Measurements from ENCODE around the gene BCO1.

The BCO1 gene

DNA sequence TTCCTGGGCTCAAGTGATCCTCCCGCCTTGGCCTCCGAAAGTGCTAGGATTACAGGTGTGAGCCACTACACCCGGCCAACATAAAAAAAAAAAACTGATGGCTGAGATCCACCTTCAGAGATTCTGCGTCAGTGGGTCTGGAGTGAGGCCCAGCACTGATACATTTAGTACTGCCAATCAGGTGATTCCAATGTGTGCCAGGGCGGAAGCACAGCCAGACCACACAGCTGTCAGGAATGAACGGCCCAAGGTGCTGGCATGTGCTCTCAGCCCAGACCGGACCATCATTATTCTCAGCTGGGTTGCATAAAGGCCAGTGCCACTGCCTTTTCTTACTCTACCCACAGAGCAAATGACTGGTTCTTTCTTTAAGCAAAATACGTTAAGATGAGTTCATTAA, 1.2 kb upstream of the BCO1 start:
- no peak for DNase-seq

DNA sequence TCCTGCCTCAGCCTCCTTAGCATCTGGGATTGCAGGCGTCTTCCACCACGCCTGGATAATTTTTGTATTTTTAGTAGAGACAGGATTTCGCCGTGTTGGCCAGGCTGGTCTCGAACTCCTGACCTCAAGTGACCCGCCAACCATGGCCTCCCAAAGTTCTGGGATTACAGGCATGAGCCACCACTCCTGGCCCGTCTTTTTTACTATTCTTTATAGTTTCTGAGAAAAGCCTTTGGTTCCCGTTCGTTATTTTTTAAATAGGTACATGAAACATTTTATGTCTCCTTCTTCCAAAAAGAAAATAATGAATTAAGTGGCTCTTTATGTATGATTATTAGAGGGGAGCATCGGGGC, 570 bp upstream of the BCO1 start:
- no peak for DNase-seq

DNA sequence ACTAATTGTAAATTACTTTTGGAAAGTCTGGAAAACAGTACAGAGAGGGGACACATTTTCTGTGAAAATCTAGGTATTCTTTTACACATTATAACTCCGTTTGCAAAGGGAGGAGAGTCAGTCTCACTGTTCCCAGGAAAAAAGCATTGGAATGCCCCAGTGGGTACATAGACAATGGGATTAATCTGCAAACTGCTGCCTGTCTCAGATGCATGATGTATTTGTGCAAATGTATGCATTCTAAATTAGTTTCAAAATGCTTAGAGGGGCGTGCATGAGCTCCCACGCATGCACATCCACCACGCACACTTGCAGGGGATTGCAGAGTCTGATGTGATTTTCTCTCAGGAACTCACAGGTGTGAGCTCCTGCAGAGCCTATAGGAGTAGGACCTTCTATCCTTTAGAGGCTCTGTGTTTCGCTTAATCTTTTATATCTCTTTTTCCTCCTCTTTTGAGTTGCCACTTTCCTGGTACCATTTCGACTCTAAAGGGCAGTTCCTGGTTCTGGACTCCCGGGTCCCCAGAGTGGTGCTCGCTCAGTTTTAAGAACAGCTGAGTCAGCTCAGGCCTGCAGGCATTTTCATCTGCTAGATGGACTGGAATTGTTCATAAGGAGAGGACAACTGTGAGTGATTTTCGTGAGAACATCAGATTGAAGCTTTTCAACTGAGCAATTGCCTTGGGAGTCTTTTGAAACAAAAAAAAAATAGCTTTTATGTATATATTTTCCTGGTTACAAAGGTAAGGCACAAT, 1.1 kb downstream of the BCO1 start:
- DNase-seq: no peak

DNA sequence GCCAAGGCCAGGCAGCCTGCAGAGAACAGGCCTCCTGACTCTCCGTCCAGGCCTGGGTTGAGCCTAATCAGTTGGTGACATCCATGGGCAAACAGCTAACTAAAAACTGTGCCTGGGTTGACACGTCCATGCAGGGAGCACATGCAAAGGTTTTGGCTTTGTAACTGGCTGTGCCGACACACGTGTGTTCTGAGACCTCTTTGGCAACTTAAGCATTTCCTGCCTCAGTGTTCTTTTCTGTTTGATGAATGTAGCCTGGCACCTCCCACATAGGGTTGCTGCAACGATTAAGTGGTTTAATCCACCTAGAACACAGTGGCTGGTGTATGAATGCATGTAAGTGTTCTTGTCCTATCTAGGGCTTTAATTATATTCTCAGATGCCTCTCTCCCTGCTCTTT, 3.2 kb downstream of the BCO1 start:
- DNase-seq: no peak

DNA sequence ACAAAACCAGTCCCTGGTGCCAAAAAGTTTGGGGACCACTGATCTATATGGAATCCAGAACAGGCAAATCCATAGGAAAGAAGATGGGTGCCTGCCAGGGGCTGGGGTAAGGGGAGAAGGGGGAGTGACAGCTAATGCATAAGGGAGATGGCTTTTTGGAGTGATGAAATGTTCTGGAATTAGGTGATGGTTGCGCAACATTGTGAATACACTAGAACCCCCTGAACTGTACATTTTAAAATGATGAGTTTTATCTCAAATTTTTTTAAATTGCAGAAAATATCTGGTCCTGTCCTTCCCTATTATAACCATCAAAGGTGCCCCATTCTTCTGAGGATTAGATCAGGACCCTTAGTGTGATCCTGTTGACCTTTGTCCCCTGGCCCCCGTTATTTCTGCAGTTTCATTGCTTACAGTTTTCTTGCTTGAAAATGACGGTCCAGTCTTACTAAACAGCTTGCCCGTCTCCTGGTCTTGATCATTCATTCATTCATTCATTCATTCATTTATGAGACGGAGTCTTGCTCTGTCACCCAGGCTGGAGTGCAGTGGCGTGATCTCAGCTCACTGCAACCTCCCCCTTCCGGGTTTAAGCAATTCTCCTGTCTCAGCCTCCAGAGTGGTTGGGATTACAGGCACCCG, 4.6 kb downstream of the BCO1 start:
- DNase-seq: no peak

DNA sequence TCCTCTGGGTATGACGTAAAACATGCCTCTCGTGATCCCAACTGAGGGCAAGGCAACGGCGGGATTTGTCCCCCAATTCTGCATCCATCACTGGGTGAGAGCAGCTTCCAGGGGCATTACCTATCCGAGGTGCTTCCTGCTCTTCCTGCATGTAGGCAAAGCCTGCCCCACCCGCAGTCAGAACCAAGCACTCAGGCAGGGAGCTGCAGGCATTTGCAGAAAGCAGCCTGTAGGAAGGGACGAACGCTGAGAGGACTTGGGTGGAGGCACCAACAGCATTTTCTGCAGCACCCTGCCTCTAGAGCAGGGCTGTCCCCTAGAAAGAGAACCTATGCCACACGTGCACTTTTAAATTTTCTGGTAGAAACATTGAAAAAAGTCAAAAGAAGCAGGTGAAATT, 5.5 kb downstream of the BCO1 start:
- no peak for DNase-seq

DNA sequence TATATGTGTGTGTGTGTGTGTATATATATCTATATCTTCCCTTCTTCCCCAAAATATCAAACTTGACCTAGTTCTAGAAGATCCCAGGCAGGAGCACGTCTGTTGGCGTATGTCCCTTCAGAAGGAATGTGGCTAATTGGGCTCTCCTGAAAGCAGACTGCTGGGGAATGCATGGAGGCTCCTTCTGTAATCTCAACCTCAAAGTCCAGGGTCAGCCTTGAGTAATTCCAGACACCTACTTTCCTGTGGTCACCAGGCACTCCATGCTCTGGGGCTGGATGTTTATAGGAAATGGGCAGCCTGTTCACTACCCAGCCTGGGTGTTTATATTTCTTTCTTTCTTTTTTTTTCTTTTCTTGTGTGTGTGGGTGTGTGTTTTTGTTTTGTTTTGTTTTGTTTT, 13.4 kb downstream of the BCO1 start:
- DNase-seq: no peak

DNA sequence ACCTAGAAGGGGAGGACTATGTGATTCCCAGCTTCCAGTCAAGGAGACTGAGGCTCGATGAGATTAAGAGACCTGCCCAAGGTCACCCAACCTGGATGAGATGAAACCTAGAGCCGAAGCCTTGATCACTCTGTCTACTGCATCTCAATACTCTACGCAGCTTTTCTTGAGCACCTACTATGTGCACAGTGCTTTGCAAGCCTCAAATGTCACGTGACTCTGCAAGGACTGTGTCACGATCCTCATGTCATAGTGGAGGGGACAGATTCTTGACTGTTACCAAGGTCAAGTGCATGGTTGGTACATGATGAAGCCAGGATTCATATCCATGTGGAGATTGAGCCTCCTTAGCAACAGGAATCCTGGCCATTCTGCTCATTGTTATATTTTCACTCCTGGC, 14.7 kb downstream of the BCO1 start:
- no peak for DNase-seq

DNA sequence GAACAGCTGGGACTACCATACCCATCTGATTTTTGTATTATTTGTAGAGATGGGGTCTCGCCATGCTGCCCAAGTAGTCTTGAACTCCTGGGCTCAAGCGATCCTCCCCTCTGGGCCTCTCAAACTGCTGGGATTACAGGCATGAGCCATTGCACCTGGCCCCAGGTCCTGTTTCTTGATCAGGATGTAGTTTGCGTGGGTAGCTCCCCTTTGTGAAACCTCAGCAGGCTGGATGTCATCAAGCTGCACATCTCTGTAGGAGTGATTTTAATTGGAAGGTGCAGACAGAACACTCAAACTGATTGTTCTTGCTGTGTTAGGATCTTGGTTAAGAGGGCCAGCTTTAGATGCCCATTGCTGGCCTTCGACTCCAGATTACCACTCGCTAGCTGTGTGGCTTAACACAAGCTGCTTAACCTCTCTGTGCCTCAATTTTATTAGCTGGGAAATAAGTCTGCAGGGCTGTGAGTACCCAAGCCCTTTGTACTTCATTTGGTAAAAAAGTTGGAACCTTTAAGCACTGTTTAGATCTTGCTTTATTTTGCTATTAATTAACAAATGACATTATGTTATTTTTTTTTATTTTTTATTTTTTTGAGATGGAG, 16.5 kb downstream of the BCO1 start:
- DNase-seq: no peak

DNA sequence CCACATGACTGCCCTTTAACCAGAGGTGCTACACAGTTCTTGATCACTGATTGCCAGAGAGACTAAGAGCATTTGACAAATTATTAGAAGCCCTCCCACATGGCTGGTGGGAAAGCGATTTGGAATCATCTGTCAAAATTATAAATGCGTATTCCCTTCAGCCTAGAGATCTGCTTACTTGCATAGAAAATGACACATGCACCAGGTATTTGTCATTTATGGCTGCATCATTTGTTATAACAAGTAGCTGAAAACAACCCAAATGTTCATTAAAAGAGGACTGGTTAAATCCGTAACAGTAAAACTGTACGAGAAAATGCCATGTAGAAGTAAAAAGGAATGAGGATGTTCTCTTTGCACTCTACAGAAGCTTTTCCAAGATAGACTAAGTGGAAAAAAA, 21.4 kb downstream of the BCO1 start:
- DNase-seq: no peak

DNA sequence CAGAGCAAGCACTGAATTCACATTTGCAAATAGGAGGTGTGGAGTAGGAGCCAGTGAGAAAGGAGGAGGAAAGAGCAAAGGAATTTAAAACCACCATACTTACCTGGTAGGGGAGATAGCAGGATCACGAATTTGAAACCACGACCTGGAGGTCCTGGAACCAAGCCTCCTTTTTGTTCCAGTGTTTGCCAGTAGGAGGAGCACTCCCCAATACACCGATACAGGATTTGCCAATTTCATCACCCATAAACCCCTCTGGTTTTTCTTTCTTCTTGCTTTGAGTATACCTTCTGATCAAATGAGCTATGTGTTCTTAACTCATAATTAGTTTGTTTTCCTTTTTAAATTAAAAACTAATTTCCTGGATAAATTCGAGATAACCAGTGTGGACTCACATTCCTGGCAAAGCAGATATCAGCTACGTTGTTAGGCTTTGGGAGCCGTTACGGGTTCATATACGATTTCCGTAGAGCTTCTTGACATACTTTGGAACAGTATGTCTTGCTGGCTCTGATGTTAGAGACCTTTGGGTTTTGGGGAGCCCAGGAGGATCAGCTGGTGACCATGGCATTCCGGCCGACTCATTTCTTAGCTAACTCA, 22.7 kb downstream of the BCO1 start:
- no peak for DNase-seq

DNA sequence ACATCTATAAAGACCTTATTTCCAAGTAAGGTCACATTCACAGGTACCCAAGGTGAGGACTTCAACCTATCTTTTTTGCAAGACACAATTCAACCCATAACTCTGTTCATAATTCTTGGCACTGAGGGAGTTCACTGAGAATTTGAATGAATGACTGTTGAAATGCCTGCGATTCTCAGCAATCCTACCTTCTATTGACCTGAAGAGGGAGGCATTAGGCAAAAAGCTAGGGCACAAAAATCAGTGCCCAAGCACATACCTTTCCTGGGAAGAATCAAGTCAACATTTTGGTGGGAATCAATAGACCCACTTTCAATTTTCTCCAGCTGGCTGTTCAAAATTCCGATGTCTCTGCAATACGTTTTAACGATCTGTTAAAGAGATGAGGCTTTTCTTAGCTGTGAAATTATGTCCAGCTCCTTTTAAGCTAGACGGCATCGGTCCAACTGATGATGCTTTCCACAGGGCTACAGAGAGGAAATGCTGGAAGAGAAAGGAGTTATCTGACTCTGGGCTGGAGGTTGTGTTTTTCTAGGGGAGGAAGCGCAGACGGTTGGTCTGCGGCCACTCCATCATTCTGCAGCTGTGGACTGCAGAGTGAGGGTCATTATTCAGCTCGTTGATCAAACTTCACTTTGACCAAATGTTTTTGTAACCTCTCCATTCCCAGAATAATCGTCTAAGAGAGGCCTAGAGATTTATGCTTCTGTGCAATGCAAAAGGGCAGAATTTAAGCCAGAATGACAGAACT, 25.2 kb downstream of the BCO1 start:
- no peak for DNase-seq

DNA sequence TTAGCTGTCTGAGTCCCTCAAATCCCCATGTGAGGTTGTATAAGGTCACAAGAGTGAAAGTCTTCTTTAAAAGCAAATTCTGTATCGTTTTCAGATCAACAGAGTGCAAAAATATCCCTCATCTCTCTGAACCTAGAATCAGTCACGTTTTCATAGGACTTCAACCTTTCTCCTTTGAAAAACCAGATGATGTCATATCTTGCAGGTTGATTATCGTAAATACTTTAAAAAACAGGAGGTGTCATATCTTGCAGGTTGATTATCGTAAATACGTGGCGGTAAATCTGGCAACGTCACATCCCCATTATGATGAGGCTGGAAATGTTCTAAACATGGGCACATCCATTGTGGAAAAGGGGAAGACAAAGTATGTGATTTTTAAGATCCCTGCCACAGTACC, 25.9 kb downstream of the BCO1 start:
- no peak for DNase-seq

DNA sequence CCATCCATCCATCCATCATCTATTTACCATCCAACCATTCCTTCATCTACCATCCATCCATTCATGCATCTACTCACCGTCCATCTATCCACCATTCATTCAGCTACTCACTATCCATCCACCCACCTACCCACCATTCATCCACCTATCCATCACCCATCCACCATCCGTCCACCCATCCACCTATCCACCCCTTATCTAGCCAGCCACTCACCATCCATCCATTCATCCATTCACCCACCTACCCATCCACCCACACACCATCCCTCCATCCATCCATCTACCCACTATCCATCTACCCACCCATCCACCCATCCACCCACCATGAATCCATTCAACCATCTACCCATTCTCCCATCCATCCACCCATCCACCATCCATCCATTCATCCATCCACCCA, 26.6 kb downstream of the BCO1 start:
- DNase-seq: no peak

DNA sequence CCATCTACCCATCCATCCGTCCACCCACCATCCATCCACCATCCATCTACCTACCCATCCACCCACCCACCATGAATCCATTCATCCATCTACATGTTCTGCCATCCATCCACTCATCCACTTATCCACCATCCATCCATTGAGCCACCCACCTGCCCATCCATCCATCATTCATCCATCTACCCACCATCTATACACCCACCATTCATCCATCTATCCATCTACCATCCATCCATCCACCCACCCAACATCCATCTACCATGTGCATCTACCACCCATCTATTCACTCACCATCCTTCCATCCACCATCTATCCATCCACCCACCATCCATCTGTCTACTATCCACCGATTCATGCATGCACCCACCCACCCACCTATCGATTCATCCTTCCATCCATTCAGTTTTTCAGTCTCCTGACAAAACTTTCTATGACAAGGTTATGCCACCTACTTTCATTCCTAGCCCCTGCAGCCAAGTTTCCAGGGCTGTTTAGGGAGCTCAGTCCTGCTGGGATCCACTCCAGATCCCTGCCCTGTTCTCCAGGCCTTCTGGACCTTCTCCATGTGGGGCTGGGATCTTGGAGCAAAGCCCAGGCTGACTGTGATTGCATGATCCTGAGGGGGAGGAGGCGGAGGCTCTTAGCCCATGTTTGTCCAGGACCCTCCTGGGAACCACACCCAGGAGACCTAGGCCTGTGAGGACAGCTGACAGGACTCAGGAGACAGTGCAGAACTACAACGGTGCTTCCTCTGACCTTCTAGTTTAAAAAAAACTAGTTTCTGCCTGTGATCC, 27.4 kb downstream of the BCO1 start:
- DNase-seq: no peak

DNA sequence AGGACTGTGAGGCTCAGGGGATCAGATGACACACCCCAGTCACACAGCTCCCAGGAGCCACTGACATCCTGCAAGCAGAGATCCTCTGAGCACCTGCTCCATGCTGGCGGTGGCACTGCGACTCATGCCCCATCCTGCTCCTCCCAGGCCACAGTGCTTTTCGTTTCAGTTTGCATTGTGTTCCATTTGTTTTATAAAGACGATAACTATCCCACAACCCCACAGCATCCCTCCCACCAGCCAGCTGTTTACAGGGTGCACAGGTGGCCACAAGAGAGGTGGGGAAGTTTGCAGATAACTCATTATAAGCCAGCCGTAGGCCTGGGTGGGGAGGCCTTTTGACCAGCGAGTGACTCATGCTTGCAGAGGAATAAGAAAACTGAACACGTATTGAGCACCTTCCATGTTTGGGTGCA, 28.2 kb downstream of the BCO1 start:
- no peak for DNase-seq

DNA sequence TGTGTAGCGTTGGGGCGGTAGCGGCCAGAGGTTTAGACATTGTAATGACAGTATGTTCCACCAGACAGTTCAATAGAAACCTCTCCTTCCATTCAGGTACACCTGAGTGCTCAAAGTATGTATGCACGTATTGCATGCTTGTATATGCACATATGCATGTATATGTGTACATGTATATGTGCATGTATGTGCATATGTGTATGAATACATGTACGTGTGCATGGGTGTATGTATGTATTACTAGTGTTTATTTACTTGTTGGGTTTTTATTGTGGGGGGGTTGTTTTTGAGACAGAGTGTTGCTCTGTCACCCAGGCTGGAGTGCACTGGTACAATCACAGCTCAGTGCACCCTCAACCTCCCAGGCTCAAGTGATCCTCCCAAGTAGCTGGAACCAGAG, 30.0 kb downstream of the BCO1 start:
- DNase-seq: no peak

DNA sequence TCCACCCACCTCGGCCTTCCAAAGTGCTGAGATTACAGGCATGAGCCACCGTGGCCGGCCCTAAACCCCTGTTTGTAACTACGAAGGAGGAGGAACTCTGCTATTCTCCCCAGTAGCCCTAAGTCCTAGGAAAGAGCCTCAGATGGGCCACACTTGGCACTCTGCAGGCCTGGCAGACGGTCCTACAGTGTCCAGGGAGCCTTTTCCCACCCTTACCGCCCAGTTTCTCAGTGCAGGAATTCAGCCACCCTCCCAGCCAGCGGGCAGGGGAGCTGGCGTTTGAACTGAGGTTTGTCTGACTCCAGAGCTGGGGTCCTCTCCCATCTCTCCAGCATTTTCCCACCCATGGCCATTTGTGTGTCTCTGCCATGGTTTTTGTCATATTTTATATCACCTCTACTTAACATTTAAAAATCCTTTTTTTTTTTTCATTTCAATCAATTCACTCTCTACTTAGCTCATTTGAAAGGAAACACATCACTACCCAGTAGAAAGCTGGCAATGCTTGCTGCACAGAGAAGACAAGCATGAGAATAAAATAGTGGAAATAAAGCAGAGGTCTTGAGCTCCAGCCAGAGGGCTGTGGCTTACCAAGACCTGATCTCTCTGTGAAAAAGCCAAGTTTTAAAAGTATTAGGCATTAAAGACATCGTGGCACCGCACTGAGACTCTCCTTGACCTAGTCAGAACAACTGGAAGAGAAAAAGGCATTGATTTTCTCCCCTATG, 34.9 kb downstream of the BCO1 start:
- DNase-seq: no peak

DNA sequence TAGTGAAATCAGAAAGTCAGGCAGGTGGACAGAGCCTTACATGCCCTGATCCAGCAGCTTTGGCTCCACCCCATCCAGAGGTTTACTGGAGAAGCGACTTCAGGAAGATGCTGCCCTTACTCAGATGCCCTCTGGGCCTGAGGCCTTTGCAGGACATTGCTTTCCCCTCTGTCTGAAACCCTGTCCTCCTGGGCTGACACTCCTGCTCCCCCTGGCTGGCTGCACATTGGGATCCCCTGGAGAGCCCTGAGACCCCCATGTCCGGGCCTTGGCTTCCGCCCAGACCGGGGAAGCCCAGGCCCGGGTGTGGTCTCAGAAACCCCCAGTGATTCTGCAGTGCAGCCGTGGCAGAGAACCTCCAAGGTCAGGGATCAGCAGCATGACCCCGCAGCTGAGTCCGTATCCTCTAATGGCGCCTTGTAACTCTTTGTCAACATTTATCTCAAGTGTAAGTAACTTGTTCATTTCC, 36.6 kb downstream of the BCO1 start:
- DNase-seq: no peak

DNA sequence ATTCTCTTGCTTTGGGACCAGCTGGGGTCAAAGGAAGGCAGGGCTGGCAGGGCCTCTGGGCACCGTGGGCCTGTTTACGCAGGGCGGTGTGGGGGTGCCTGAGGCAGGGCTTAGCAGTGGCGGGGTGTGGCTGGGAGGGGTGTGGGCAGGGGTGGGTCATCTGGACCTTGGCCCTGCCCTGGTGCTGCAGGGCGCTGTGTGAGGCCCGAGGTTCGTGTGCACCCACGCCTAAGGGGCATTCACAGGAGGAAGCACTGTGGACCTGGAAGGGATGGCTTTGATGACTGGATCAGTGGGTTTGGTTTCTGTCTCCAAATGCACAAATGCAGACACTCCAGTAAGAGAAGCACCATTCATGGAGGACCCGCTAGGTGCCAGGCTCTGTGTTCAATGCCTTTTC, 37.3 kb downstream of the BCO1 start:
- DNase-seq: no peak

DNA sequence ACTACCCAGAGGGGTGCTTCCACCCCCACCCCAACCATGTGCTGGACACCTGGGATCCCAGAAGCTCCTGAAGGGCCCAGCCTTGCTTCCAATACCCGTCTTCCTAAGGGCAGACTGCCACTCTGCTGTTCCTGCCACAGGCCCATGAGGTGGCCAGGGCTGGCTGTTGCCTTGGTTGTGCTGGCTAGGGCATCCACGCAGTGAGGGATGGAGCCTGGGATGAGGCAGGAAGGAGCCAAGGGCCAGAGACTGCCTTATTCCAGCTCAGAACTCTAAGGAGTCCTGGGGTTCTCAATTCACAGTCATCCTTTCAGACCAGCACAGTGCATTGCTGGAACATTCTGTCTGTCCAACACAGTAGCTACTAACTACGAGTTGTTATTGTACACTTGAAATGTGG, 37.8 kb downstream of the BCO1 start:
- no peak for DNase-seq

DNA sequence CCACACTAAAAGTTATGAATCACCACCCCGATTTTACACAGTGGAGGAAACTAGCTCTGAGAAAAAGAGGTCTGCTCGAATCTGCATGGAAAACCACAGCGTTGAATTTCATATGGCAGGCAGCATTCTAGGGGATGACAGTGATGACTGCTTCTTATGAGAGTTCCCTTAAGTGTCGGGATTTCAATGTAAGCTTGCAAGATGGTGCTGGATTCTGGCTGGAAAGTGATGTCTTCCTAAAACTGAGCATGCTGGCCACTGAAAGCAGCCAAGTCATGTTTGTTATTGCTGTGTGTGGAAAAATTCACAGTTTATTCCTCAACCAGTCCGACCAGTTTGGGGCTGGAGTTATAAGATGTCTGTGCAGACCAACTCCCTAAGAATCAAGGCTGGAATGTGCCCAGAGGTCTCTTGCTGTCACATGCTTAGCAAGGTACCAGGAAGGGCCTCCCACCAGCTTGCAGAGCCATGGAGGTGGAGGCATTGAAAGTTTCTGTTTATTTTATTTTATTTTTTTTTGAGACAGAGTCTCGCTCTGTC, 39.1 kb downstream of the BCO1 start:
- DNase-seq: no peak

Measured in NCI-H187 (cell line).